Measurements from ENCODE around the gene ABHD2. TPM values are rescaled to one million over a fixed set of nuclear protein-coding genes. Genes with fewer than 3 reads are reported as not detected.

ABHD2 gene
- total and polyA plus RNA-seq, 2 experiments from 2014 or later = 5.2 to 15.2 TPM

DNA sequence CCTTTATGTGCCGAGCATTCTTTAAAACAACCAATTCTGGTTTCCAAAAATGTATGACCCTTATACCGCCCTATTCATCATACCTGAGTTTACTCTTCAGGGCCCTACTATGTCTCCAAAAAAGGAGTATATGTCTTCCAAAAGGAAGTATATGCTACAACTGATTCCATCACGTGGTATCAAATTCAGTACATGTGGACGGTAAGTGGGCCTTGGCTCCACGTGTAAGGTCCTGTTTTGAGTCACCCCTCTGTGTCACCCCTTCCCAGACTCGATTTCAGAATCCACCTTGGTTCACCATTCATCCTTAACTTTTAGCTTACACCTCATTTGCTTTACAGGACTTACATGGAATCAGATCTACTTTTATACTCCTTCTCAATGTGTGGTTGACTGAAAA lies 37.8 kb downstream of the ABHD2 start:
- Histone ChIP-seq H2AFZ (no peak overlapping the region), H3K4me2 (no peak overlapping the region), H3K4me1 (ENCODE audit: insufficient read depth) (peaks cover 9% of the 10 kb centered on the region), H4K20me1 (replicated peaks; ENCODE audit: insufficient read depth) (0 out of 2 replicates have a peak, but pooled peaks cover 4% of the 10 kb centered on the region), H3K79me2 (replicated peaks; ENCODE audit: insufficient read depth) (no peaks in the 10 kb centered on the region), H3K9me2 (ENCODE audit: insufficient read depth) (no peaks in the 10 kb centered on the region), H3K27ac (ENCODE audit: low read depth) (no peak overlapping the region), H3K4me3 (no peak overlapping the region), H3K36me3 (ENCODE audit: insufficient read depth) (no peaks in the 10 kb centered on the region), H3F3A (replicated peaks; ENCODE audit: low read depth) (no peaks in the 10 kb centered on the region), H3K27me3 (ENCODE audit: insufficient read depth) (no peaks in the 10 kb centered on the region)
- H3K4me1 Mint-ChIP-seq = peaks cover 18% of the 10 kb centered on the region
- no peak overlapping the region for H3K4me3 Mint-ChIP-seq
- H3K9me3 Mint-ChIP-seq = no peaks in the 10 kb centered on the region
- ATAC-seq = no peak
- H3K27me3 Mint-ChIP-seq (ENCODE audit: insufficient read depth, low read depth, poor library complexity) = no peaks in the 10 kb centered on the region
- H3K27ac Mint-ChIP-seq = no peak overlapping the region
- no peak for DNase-seq (ENCODE audit: low spot score)
- TF ChIP-seq, protein P1, sequence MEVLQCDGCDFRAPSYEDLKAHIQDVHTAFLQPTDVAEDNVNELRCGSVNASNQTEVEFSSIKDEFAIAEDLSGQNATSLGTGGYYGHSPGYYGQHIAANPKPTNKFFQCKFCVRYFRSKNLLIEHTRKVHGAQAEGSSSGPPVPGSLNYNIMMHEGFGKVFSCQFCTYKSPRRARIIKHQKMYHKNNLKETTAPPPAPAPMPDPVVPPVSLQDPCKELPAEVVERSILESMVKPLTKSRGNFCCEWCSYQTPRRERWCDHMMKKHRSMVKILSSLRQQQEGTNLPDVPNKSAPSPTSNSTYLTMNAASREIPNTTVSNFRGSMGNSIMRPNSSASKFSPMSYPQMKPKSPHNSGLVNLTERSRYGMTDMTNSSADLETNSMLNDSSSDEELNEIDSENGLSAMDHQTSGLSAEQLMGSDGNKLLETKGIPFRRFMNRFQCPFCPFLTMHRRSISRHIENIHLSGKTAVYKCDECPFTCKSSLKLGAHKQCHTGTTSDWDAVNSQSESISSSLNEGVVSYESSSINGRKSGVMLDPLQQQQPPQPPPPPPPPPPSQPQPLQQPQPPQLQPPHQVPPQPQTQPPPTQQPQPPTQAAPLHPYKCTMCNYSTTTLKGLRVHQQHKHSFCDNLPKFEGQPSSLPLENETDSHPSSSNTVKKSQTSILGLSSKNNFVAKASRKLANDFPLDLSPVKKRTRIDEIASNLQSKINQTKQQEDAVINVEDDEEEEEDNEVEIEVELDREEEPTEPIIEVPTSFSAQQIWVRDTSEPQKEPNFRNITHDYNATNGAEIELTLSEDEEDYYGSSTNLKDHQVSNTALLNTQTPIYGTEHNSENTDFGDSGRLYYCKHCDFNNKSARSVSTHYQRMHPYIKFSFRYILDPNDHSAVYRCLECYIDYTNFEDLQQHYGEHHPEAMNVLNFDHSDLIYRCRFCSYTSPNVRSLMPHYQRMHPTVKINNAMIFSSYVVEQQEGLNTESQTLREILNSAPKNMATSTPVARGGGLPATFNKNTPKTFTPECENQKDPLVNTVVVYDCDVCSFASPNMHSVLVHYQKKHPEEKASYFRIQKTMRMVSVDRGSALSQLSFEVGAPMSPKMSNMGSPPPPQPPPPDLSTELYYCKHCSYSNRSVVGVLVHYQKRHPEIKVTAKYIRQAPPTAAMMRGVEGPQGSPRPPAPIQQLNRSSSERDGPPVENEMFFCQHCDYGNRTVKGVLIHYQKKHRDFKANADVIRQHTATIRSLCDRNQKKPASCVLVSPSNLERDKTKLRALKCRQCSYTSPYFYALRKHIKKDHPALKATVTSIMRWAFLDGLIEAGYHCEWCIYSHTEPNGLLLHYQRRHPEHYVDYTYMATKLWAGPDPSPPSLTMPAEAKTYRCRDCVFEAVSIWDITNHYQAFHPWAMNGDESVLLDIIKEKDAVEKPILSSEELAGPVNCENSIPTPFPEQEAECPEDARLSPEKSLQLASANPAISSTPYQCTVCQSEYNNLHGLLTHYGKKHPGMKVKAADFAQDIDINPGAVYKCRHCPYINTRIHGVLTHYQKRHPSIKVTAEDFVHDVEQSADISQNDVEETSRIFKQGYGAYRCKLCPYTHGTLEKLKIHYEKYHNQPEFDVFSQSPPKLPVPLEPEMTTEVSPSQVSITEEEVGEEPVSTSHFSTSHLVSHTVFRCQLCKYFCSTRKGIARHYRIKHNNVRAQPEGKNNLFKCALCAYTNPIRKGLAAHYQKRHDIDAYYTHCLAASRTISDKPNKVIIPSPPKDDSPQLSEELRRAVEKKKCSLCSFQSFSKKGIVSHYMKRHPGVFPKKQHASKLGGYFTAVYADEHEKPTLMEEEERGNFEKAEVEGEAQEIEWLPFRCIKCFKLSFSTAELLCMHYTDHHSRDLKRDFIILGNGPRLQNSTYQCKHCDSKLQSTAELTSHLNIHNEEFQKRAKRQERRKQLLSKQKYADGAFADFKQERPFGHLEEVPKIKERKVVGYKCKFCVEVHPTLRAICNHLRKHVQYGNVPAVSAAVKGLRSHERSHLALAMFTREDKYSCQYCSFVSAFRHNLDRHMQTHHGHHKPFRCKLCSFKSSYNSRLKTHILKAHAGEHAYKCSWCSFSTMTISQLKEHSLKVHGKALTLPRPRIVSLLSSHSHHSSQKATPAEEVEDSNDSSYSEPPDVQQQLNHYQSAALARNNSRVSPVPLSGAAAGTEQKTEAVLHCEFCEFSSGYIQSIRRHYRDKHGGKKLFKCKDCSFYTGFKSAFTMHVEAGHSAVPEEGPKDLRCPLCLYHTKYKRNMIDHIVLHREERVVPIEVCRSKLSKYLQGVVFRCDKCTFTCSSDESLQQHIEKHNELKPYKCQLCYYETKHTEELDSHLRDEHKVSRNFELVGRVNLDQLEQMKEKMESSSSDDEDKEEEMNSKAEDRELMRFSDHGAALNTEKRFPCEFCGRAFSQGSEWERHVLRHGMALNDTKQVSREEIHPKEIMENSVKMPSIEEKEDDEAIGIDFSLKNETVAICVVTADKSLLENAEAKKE (CRISPR knock-in tag; IDR thresholded peaks at IDR 0.05) = no peak
- no peak for TF ChIP-seq ETS1 (IDR thresholded peaks at IDR 0.05)
- TF ChIP-seq CTCF (conservative IDR thresholded peaks at IDR 0.05; ENCODE audit: low read depth in 2 of 2) = no peak
- no peak for TF ChIP-seq ZNF331 (CRISPR knock-in tag; IDR thresholded peaks at IDR 0.05; ENCODE audit: low read depth)
- no peak for TF ChIP-seq STAT1 (IDR thresholded peaks at IDR 0.05; ENCODE audit: unreplicated experiment)
- no peak for TF ChIP-seq NANOG (IDR thresholded peaks at IDR 0.05; ENCODE audit: borderline replicate concordance)
- no peak for TF ChIP-seq JUNB (IDR thresholded peaks at IDR 0.05; ENCODE audit: unreplicated experiment)
- no peak for TF ChIP-seq REST (IDR thresholded peaks at IDR 0.05; ENCODE audit: unreplicated experiment)
- TF ChIP-seq CREB1 (CRISPR knock-in tag; IDR thresholded peaks at IDR 0.05; ENCODE audit: low read depth) = no peak
- TF ChIP-seq EZH2 (IDR thresholded peaks at IDR 0.05; ENCODE audit: low read depth, unreplicated experiment) = no peak
- TF ChIP-seq POLR2AphosphoS5 (IDR thresholded peaks at IDR 0.05; ENCODE audit: low read depth) = no peak
- TF ChIP-seq EZH2phosphoT487 (IDR thresholded peaks at IDR 0.05; ENCODE audit: unreplicated experiment) = no peak
- TF ChIP-seq ZNF114 (CRISPR knock-in tag; IDR thresholded peaks at IDR 0.05) = no peak
- H3K36me3 Mint-ChIP-seq (ENCODE audit: low read depth) = peaks cover 9% of the 10 kb centered on the region; the same call in 2 of the 3 replicates

Data from GM23338 (cell line).